Jurkat, Clone E6-1 (cell line): ENCODE measurements around the gene GNG5. TPM values are rescaled to one million over a fixed set of nuclear protein-coding genes. Genes with fewer than 3 reads are reported as not detected.
"Not testable (repeated sequence)": the region's sequence is repeated elsewhere in the genome, so short reads cannot be mapped to it uniquely, and the experiment has no call there.

Source experiments
- DNase-seq: peaks from one replicate; pipeline ENCODE4 v3.0.0-alpha.2; 2011; ENCODE audit warnings: low read depth, low spot score
- H3K4me3 ChIP-seq: 2 replicates; pipeline ENCODE4 v1.5.1; 2011; ENCODE audit warnings: mild to moderate bottlenecking, low read length, control low read depth, moderate library complexity
- polyA plus RNA-seq: library from polyadenylated mRNA; unstranded; fragments of >200 nt; gene quantifications from one replicate; pipeline ENCODE4 v1.2.1, GENCODE V29; 2012; ENCODE audit warnings: missing spikeins; ENCODE audit not compliant: insufficient read length, insufficient read depth

Gene GNG5
- polyA plus RNA-seq, result 257 TPM

DNA sequence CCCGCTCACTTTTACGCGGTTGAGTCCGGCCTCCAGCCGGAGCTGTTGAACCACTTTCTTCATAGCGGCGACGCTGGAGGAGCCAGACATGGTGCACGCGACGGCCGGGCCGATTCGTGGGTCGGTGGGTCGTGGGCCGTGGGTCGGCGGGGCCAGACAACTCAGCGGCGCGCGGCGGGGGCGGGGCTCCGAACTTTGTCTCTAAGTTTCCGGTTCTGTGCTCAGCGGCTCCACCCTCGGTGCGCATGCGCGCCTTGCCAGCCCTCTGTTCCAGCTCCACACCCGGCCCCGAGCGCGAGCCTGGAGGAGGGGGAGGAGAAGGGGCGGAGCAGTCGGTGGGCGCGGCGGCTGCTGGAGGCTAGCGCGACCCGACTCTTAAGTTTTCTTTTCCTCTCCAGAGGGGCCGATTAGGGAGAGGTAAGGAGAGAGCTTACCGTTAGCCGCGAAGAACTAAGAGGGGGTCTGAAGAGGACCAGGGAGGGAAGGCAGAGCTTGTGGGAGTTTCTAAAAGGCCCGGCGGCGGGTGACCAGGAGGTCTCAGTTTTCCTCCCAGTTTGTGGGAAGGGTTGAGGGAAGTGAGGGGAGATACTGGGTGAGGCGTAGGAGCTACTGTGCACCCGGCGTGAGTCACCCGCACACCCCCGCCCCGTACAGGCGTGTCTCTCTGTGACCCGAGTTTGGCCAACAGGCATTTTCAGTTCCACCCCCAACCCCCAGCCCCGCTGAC, at the start of gene GNG5, which contains the start of gene SPATA1:
GNG5 (minus strand) TSS at position 580 of the 727 bp plus-strand sequence; CDS start at position 90, 490 bp downstream.
SPATA1 (plus strand) TSS at position 385 of the 727 bp plus-strand sequence. CDS start 9,974 bp downstream, outside the sequence.
- peak within 1 kb of the TSS; percentile 95 for H3K4me3 ChIP-seq

DNA sequence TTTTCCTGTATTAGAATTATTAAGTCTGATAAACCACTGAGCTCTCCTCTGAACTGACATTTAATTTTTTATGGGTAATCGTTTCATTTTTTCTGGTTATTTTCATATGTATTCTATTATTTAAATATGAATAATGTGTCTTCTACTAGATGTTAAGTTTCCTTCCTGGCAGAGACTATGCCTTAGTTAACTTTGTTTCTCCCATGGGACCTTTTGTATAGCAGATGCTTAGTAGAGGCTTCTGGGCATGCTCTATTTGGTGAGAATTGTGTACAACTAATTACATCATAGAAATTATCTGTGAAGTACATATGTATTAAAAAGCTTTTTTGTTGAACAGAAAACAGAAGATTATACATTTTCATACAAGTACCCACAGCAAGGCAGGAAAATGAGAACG, 44.4 kb upstream of the GNG5 start:
- no peak overlapping the region for H3K4me3 ChIP-seq
- no peak for DNase-seq

More for the DNA sequence above, at the start of gene GNG5, which contains the start of gene SPATA1:
- peak; percentile 90 for DNase-seq

DNA sequence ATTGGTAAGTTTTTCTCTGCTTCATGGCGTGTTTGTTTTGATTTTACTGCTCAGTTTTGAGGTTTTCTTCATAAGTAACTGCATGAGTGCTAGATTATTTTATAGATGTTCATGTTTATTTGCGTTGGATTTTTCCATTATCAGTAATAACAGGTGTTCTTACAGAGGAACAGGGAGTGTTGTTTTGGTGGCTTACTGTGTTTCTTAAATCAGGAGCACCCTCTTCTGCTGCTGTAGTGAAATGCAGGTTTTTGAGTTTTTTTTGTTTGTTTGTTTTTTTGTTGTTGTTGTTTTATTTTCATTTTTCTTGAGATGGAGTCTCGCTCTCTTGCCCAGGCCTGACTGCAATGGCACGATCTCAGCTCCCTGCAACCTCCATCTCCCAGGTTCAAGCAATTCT, 35.3 kb upstream of the GNG5 start:
- DNase-seq, result no peak
- no peak overlapping the region for H3K4me3 ChIP-seq

GRCh38 chr1:84540759-84541158, 34.4 kb upstream of the GNG5 start:
- H3K4me3 ChIP-seq, result no peak overlapping the region
- DNase-seq, result no peak

DNA sequence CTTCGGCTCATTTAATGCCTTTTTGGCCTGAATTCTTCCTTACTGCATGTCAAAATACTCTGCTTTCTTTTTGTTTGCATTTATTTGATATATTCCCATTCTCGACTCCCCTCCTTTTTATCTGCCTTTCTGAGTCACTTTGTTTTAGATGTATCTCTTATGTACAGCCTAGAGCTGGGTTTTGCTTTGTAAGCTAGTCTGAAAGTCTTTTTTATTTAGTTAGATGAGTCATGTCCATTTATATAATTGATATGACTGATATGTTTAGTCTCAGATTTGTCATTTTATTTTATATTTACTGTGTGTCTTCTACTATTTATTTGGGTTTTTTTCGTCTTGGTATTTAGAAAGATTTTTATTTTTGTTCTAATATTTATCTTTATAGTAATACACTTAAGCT, 33.6 kb upstream of the GNG5 start:
- H3K4me3 ChIP-seq, result no peak overlapping the region
- DNase-seq, result no peak

DNA sequence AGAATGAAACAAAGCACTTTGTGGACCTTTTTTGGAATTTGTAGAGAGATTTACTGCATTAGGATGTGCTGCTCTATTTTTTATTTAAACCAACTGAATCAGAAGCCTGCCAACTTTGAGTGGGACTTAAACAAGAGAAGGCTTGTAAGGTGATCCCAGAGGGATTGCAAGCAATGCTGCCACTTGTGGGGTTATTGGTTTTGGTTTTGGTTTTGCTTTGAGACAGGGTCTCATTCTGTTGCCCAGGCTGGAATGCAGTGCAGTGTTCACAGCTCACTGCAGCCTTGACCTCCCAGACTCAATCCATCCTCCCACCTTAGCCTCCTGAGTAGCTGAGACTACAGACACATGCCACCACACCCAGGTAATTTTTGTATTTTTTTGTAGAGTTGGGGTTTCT, 32.2 kb upstream of the GNG5 start:
- no peak for DNase-seq

DNA sequence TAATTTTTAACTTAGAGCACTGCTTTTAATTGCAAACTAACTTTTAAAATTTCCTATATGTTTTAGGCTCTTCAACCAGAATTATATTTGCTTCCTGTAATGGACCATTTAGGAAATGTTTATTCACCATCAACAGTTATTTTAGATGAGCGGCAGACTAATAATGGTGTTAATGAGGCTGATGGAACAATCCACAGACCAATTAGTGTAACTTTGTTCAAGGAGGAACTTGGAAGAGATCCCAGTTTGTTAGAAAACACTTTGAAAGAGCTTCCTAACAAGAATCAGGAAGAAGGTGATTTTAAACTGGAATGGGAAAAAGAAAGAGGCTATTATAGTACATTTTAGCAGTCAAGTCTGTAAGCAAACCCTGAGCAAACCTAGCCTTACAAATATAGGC, 19.4 kb upstream of the GNG5 start:
- no peak overlapping the region for H3K4me3 ChIP-seq
- no peak for DNase-seq

More for the DNA sequence above, 32.2 kb upstream of the GNG5 start:
- no peak overlapping the region for H3K4me3 ChIP-seq

DNA sequence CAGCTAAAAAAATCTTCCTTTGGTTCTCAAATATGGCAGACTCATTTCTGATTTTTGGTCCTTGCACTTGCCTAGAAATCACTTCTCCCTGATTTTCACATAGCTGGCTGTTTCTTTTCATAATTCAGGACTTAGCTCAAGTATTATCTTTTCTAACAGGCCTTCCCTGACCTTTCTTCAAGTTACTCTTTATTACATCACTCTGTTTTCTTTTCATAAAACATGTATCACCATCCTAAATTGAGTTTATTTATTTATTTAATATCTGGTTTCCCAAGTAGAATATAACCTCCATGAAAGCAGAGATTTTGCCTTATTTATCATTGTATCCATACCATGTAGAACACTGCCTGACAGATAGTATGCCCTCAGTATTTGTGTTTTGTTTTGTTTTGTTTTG, 18.2 kb upstream of the GNG5 start:
- no peak for DNase-seq
- H3K4me3 ChIP-seq, result no peak overlapping the region

GRCh38 chr1:84510668-84511067, 4.3 kb upstream of the GNG5 start:
- no peak overlapping the region for H3K4me3 ChIP-seq
- DNase-seq, result no peak

DNA sequence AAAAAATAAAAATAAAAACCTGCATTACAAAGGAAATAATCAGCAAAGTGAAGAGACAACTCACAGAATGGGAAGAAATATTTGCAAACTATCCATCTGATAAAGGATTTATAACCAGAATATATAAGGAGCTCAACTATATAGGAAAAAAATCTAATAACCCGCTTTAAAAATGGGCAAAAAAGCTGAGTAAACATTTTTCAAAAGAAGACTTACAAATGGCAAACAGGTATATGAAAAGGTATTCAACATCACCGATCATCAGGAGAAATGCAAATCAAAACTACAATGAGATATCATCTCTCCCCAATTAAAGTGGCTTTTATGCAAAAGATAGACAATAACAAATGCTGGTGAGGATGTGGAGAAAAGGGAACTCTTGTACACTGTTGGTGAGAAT, 3.8 kb upstream of the GNG5 start:
- H3K4me3 ChIP-seq, result no peak overlapping the region
- DNase-seq, result no peak

- no peak for DNase-seq
- H3K4me3 ChIP-seq, result no peak overlapping the region
Observed at GRCh38 chr1:84509029-84509428, 2.6 kb upstream of the GNG5 start.

GRCh38 chr1:84508510-84508909, 2.1 kb upstream of the GNG5 start:
- no peak overlapping the region for H3K4me3 ChIP-seq
- DNase-seq, result no peak

DNA sequence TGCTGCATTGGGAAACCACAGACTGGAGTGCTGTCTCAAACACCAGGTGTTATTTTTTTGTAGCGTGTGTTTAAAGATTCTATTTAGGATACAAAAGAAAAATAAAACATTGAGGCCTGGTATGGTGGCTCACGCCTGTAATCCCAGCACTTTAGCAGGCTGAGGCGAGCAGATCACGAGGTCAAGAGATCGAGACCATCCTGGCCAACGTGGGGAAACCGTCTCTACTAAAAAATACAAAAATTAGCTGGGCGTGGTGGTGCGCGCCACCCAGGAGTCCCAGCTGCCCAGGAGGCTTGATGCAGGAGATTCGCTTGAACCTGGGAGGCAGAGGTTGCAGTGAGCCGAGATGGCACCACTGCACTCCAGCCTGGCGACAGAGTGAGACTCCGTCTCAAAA, 1.5 kb upstream of the GNG5 start:
- DNase-seq, H3K4me3 ChIP-seq: not testable (repeated sequence)

DNA sequence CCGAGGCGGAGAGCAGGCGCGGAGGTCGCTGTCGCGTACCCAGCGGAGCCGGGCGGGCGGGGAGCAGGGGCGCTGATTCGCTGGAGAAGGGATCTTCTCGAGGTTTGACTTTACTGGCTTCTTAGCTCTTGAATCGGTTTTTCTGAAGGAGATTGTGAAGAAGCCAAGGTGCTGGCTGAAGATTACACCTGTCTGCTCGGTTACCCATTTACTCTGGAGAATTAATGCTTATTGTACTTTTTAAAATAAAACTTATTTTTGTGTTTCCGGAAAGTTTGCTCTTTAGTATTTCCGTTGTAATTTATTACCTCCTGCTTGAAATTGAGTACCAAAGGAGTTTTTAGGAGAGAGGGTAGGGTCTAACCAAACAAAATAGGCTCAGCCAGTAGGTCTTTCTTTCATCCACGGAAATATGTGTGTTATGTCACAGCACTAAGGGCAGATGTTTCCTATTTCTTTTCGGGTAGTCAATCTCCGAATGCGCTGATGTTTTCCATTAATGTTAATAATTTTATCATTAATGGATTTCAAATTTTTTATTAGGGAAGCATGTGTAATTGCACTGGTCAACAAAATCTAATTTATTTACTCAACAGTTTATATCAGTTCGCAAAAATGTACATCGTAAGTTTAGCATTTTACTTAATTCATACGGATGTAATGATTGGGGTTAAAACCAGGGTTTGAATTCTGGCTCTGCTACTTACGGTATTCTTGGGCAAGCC, 510 bp upstream of the GNG5 start:
- peak; percentile 27 for DNase-seq
- H3K4me3 ChIP-seq, result peak overlapping the region; percentile 95

DNA sequence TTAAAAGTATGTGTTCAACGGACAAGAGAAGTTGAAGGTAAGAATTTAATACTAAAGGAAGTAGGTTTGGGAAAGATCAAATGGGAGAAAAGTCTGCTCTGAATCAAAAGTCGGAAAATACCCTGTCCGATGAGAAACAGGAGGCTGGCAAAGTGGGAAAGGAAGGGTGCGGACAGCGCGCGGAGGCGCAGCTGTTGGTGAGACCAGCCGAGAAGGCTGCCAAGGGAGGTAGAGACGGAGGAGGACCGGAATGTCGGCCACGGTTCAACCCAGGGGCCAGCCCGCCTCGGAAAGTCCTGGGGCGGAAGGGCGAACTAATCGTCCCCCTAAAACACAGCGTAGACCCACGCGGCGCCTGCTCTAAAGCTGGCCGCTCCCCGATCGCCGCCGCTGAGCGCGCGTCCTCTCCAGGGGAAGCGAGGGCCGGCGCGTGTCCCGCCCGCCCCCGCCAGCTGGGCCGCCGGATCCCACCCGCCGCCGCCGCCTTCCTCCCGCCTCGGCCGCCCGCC, 834 bp downstream of the GNG5 start:
- peak overlapping the region; percentile 95 for H3K4me3 ChIP-seq
- no peak for DNase-seq

DNA sequence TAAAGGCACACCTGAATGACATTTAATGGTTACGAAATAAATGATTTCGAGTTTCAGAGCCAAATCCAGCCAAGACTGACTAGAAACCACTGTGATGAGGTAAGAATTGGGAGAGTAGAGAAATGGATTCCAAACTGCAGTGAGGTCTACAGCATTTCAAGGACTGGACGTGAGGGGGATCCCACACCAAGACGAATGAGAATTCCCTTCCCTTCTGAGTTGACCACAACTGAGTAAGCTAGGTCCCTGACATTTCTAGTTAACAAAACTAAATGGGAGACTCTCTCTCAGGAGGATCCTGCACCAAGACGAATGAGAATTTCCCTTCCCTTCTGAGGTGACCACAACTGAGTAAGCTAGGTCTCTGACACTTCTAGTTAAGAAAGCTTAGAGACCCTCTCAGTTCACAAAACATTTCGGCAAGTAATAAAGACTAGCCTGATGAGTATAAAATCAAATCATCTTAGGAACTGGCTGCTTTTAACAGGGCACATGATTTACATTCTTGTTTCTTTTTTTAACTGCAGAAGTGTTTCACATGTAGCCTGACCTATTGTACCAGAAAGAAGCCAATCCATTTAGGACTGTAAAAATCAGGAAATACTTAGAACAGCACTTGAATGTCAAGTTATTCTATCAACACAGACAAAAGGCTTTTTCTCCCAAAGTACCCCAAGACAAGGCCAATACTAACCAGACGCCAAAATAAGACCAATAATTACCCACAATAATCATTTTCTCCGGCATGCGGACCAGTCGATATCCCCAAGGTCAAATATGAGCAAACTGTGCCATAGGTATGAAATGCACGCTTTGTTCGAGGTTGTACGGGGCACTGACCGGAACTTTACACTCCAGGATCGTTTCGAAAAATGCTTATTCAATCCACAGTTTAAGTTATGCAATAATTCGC, 1.5 kb downstream of the GNG5 start:
- peak overlapping the region; percentile 95 for H3K4me3 ChIP-seq
- no peak for DNase-seq

- DNase-seq, result no peak
- H3K4me3 ChIP-seq, result no peak overlapping the region
Observed at GRCh38 chr1:84502927-84503326, 3.5 kb downstream of the GNG5 start.

GRCh38 chr1:84497631-84498275, 8.6 kb downstream of the GNG5 start:
- H3K4me3 ChIP-seq, result no peak overlapping the region
- peak; percentile 45 for DNase-seq

- no peak overlapping the region for H3K4me3 ChIP-seq
- no peak for DNase-seq
Observed at GRCh38 chr1:84496498-84496897, 9.9 kb downstream of the GNG5 start.
